ENCODE data around the gene CEP170.

CEP170 gene

DNA sequence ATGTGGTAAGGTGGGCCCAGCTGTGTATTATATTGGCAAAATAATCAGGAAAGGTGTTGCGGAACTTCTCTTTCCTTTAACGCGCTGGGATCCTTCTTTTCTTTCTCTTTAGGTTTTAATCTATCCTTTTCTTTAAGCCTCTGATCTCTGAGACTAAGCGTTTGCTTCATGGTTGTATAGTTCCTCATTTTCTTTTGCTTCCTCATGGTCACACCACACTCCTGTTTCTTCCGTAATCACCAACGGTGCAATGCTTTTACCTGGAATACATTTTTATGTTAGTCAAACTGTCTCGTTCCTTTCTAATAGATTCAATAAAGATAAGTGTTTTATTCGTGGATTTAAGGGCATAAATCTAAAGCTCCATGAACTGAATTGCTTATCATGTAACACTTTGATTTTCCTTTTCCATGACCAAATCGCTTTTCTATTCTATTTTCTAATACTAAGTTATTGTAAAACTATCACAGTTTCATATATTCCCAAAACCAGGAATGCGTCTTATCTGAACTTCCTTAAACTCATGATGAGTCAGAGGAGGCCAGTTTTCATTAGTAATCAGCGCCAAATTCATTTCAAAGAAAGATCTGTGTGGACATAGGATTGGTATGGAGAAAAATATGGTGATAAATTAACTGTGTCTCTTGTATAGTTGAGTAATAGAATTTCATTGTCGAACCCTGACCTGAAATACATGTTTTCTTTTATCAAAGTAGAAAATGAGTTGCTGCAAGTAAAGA lies 13.0 kb upstream of the CEP170 start:
- no peak for DNase-seq (ENCODE audit: low spot score)

DNA sequence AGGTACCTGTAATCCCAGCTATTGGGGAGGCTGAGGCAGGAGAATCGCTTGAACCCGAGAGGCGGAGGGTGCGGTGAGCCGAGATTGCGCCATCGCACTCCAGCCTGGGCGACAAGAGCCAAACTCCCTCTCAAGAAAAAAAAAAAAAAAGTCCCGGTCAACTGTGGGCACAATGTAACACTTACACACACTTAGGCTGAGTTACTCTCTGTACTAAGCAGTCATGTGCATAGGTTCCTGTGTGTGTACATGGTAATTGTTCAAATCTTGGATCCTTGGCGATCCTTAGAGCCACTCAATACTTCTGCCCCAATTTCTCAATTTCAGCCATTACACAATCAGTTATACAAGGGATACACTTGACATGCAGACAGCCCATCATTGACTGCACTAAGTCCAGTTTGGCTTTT lies 12.4 kb upstream of the CEP170 start:
- DNase-seq (ENCODE audit: low spot score), result no peak

DNA sequence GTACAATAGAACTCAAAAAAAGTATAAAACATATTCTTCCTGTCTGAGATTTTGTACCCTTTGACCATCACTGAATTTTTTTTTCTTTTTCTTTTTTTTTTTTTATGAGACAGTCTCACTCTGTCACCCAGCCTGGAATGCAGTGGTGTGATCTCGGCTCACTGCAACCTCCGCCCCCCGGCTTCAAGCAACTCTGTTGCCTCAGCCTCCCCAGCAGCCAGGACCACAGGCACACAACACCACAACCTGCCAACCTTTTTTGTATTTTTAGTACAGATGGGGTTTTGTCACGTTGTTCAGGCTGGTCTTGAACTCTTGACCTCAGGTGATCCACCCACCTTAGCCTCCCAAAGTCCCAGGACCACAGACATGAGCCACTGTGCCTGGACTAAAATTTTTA lies 11.2 kb upstream of the CEP170 start:
- no peak for DNase-seq (ENCODE audit: low spot score)

DNA sequence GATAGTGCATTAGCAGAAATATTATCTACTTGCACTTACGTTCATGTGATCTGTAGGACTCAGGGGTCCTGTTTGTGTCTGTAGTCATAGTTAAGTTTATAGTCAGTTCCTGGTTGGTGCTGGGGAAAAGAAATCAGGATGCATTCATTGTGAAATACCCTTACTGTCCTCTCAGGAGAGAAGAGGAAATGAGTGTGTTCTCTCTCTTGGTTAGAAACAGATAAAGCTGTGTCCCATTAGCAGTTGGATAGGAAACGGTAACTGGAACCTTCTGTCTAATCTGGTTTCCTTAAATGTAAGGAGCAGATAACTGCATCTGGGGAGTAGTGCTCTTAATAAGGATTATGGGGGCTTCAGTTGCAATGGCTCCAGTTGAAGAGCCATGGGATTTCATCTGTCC lies 9.6 kb upstream of the CEP170 start:
- no peak for DNase-seq (ENCODE audit: low spot score)

GRCh38 chr1:243261390-243261789 lies 6.3 kb upstream of the CEP170 start:
- no peak for DNase-seq (ENCODE audit: low spot score)

- DNase-seq (ENCODE audit: low spot score), result no peak
Measured at GRCh38 chr1:243260221-243260880, 5.3 kb upstream of the CEP170 start.

DNA sequence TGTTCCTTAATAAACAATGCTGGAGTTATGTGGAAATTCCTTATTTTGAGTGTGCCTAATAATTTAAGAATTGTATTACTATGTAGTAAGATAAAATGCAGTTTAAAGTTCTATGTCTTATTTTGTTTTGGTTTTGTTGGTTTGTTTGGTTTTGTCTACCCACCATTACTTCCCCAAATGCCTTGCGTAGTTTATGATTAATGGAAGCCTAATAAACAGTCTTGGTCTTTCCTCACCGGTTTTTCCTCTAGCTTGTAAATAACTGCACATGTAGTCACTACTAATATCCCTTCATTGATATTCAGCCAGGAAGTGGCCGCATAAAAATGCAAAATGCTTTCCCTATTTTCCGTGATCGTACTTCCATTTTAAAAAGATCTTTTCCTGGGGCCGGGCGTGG lies 3.6 kb upstream of the CEP170 start:
- no peak for DNase-seq (ENCODE audit: low spot score)

DNA sequence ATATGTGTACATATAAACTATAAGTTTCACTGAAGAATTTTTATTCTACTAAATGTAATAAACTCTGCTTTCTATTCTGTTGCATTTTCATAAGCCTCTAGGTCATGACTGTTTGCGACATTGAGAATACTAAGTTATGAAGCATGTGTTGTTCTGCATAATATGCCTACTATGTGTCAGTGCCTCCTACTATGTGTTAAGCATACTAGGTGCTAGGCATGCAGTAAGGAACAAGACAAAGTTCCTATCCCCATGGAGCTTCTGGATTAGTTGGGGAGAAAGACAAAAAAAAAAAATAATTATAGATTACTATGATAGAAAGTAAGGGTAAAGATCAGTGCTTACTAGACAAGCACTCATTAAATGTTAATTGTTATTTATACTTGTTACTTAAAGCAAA lies 2.1 kb upstream of the CEP170 start:
- DNase-seq (ENCODE audit: low spot score), result no peak

GRCh38 chr1:243256590-243256989 lies 1.5 kb upstream of the CEP170 start:
- no peak for DNase-seq (ENCODE audit: low spot score)

DNA sequence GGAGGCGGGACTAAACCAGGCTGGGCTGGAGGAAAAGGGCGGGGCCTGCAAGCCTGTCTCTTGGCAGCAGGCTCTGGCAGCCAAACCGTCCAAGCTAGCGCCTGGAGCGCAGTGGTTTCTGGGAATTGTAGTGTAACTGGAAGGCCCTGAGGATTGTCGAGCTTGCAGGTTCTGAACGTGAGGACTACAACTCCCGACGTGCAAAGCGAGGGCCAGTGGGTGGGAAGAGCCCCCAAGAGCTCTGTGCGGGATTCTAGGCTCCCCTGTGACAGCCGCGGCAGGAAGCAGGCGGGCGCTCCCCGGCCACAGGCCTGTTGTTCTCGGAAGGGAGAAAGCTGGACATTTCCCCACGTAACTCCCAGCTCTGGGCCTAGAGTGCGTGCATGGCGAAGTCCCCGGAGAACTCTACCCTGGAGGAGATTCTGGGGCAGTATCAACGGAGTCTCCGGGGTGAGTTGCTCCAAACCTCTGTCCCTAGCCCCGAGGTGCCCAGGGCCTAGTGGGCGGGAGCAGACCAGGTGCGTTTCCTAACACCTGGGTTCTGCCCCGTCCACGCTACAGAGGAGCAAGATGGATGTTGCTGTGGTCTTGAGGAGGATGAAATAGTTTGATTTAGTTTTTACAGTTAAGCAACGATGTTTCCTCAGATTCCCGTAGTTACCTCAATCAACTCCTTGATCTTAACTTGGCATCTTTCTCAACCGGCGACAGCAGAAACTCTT lies 871 bp upstream of the CEP170 start, which contains the start of gene SDCCAG8:
Gene SDCCAG8 (plus strand): TSS at position 251 of the 722 bp plus-strand sequence. CDS start 133 bp downstream, at position 384.
- DNase-seq (ENCODE audit: low spot score), result peak; percentile 96

GRCh38 chr1:243254233-243254926 lies 701 bp downstream of the CEP170 start:
- peak; percentile 53 for DNase-seq (ENCODE audit: low spot score)

- DNase-seq (ENCODE audit: low spot score), result peak; percentile 9
Measured at GRCh38 chr1:243253926-243254232, 1.2 kb downstream of the CEP170 start.

GRCh38 chr1:243253211-243253925 lies 1.7 kb downstream of the CEP170 start:
- DNase-seq (ENCODE audit: low spot score), result no peak

DNA sequence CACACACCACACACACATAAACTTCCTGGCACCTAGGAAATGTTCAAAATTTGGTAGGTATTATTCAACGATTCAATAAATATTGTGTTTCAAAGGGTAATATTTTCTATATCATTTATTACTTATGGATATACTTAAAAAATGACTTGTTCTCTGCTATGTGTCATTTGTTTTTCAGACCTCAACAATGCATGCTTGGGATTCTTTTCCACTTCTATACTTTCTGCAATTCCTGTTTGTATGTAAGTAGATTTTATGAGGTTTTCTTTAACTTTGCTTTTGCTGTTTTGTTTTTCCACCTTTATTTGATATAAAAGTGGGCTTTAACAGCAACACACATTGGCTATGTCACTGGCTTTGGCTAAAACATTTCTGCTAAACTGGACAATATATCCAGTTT lies 3.5 kb downstream of the CEP170 start:
- DNase-seq (ENCODE audit: low spot score), result no peak

DNA sequence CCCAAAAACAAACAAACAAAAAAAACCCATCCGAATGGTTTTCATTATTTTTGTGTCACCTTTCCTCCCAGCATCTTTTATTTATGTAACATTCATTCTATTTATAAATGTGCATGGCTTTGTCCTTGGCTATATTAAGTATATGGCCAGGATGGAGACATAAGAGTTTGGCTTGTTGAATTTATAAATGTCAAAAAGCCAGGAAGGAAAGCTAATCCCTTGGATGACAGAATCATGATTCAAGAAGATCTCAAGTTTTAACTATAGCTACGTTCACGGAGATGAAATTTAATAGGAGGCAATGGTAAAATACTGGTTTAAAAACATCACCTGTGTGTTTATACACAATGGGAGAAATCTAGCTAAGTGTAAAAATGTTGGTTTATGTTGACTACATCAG lies 5.0 kb downstream of the CEP170 start:
- no peak for DNase-seq (ENCODE audit: low spot score)

- no peak for DNase-seq (ENCODE audit: low spot score)
Measured at GRCh38 chr1:243249214-243249613, 5.9 kb downstream of the CEP170 start.

DNA sequence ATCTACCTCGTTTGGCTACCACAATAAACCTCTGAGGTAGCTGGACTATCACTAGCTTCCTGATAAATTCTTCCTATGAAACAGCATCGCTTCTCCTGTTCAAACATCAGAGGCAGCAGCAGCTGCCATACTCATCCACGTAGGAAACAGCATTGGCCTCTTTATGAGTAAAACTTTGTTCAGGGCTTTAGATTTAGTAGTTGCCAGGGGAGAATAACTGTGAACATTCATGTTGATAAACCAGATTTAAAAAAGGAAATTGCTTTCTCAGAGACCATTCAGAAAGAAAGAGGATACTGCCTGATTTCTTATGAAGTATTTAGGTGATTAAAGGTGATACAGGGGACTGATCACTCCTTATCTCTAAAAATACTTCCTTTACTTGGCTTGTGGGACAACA lies 7.2 kb downstream of the CEP170 start:
- DNase-seq (ENCODE audit: low spot score), result no peak

GRCh38 chr1:243246916-243247315 lies 8.2 kb downstream of the CEP170 start:
- DNase-seq (ENCODE audit: low spot score), result no peak

DNA sequence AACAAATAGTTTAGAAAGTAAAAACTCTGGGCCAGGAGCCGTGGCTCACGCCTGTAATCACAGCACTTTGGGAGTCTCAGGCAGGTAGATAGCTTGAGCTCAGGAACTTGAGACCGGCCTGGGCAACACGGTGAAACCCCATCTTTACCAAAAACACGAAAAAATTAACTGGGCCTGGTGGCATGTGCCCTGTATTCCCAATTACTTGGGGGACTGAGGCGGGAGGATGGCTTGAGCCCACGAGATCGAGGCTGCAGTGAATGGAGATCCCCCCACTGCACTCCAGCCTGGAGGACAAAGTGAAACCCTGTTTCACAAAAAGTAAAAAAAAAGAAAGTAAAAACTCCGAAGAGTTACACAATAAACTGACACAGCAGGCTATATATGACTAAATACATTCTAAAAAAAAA lies 10.6 kb downstream of the CEP170 start:
- DNase-seq (ENCODE audit: low spot score), result no peak

GRCh38 chr1:243236604-243237252 lies 18.4 kb downstream of the CEP170 start:
- DNase-seq (ENCODE audit: low spot score), result no peak

DNA sequence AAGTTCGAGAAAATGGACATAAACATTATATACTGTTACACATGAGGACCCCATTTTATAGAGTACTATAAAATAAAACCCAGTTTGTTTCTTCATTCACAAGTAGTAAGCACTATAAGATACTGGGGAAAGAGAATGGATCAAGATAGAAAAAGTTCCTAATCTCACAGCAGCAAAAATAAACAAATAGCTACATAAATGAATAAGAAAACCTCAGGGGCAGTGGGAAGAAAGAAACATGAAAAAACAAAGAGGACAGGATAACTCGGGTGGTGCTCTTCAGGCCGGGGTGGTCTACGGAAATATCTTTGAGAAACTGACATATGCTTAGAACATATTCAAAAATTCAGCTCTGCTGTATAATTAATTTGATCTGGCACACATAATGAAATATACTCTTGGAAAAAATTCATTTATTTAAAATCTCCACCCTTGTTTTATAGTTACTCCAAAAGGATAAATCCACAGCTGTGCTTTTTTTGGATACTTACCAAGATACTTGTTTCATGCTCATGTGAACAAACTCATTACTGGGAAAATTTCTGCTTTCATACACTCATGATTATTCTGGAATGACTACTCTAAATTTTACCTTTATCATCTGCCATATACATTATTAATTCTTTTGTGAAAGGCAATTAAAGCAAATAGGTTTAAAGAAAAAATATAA lies 20.0 kb downstream of the CEP170 start:
- DNase-seq (ENCODE audit: low spot score), result no peak
